ENCODE measurements around the gene NEDD4L.

DNA sequence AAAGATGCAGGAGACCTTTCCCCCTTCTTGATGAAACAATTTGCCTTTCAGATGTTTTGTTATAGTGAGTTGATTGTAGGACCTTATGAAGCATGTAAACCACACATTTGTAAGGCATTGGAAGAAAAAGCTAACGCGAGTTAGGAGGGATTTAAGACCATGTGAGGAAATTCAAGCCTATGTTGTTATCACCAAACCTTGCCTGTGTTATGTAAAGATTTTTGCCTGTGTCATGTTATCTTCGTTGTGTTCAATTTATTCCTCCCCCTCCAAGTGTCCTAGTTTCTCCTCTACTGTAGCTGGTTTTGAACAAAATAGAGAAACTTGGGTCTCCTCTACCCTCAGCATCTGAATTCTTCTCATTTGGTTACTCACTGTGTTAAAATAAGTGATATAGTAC lies 173.0 kb downstream of the NEDD4L start:
- no peak for TF ChIP-seq EZH2 (IDR thresholded peaks at IDR 0.05; ENCODE audit: insufficient read depth, low read length)
- no peak for TF ChIP-seq CTCF (IDR thresholded peaks at IDR 0.05; ENCODE audit: insufficient read depth, low read depth, low read length)
